Measurements from ENCODE around the gene MCRIP1. TPM values are rescaled to one million over a fixed set of nuclear protein-coding genes. Genes with fewer than 3 reads are reported as not detected.

The MCRIP1 gene
- total and polyA plus RNA-seq, 7 donors, result 20.5 to 187 (median 45.1) TPM

DNA sequence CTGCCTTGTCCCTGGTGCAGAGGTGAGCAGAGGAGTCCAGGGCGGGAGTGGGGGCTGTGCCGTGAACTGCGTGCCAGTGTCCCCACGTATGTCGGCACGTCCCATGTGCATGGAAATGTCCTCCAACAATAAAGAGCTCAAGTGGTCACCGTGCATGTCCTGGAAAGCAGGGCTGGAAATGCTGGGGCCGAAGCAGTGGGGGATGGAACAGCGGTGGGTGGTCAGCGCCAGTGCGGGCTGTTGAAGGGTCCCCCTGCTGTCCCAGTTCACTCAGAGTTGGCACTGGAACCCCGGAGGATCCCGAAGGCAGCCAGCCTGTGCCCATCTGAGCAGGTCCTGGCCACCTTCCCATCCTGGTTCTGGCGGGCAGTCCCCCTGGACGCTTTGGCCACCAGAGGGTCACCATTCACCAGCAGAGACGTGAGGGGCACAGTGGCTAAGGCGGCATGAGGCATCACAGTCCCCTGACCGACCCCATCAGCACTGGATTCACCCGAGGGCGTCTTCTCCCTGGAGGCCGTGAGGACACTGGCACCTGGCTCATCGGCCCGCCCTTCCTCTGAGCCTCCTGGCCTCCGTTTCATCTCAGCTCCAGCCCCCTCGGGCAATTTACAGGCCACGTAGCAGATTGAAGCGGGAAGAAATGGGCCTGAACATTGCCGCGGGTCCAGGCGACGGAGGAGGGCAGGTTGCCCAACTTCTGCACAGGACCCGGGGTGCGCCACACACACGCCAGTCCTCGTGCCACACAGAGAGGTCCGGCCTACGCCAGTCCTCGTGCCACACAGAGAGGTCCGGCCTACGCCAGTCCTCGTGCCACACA is 19.0 kb downstream of the MCRIP1 start:
- Histone ChIP-seq H3K36me3 (ENCODE audit: insufficient read depth in 1 of 2, low read depth in 1 of 2) (no peaks in the 10 kb centered on the region), H3K27ac (no peak overlapping the region), H3K9me3 (no peaks in the 10 kb centered on the region), H3K4me3 (no peak overlapping the region), H3K4me1 (no peaks in the 10 kb centered on the region), H3K27me3 (ENCODE audit: insufficient read depth in 3 of 3, low read length in 2 of 3) (peaks cover 0 to 20% (median 5%) of the 10 kb centered on the region in 3 donors)
- ATAC-seq (no peak), DNase-seq (no peak)
- intact Hi-C loops (cut with DNase I), result no loop called here
- WGBS, 3 donors, result 85 to 88% (median 87%) methylated on average over 39 to 40 of the region's 41 CpGs
- TF ChIP-seq, protein P1, sequence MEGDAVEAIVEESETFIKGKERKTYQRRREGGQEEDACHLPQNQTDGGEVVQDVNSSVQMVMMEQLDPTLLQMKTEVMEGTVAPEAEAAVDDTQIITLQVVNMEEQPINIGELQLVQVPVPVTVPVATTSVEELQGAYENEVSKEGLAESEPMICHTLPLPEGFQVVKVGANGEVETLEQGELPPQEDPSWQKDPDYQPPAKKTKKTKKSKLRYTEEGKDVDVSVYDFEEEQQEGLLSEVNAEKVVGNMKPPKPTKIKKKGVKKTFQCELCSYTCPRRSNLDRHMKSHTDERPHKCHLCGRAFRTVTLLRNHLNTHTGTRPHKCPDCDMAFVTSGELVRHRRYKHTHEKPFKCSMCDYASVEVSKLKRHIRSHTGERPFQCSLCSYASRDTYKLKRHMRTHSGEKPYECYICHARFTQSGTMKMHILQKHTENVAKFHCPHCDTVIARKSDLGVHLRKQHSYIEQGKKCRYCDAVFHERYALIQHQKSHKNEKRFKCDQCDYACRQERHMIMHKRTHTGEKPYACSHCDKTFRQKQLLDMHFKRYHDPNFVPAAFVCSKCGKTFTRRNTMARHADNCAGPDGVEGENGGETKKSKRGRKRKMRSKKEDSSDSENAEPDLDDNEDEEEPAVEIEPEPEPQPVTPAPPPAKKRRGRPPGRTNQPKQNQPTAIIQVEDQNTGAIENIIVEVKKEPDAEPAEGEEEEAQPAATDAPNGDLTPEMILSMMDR (IDR thresholded peaks at IDR 0.05), result no peak

DNA sequence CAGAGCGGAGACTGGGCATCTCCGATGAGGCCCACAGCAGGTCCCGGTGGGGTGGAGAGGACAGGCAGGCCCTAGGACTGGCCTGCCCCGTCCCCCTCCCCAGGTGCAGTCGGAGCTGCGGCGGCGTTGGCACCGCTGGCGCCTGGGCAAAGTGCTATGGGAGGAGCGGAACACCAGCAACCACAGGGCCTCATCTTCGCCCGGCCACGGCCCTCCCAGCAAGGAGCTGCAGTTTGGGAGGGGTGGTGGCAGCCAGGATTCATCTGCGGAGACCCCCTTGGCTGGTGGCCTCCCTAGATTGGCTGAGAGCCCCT is 19.8 kb downstream of the MCRIP1 start:
- DNase-seq (no peak), ATAC-seq (no peak)
- Histone ChIP-seq H3K27ac (no peak overlapping the region), H3K4me1 (no peaks in the 10 kb centered on the region), H3K4me3 (no peak overlapping the region), H3K9me3 (no peaks in the 10 kb centered on the region), H3K36me3 (ENCODE audit: insufficient read depth in 1 of 2, low read depth in 1 of 2) (no peaks in the 10 kb centered on the region), H3K27me3 (ENCODE audit: insufficient read depth in 3 of 3, low read length in 2 of 3) (peaks cover 0 to 20% (median 8%) of the 10 kb centered on the region in 3 donors)
- TF ChIP-seq, protein P1 (IDR thresholded peaks at IDR 0.05), result no peak
- WGBS, 3 donors, result 84 to 90% (median 85%) methylated on average over 15 of the region's 15 CpGs
- intact Hi-C loops (cut with DNase I), result no loop called here

DNA sequence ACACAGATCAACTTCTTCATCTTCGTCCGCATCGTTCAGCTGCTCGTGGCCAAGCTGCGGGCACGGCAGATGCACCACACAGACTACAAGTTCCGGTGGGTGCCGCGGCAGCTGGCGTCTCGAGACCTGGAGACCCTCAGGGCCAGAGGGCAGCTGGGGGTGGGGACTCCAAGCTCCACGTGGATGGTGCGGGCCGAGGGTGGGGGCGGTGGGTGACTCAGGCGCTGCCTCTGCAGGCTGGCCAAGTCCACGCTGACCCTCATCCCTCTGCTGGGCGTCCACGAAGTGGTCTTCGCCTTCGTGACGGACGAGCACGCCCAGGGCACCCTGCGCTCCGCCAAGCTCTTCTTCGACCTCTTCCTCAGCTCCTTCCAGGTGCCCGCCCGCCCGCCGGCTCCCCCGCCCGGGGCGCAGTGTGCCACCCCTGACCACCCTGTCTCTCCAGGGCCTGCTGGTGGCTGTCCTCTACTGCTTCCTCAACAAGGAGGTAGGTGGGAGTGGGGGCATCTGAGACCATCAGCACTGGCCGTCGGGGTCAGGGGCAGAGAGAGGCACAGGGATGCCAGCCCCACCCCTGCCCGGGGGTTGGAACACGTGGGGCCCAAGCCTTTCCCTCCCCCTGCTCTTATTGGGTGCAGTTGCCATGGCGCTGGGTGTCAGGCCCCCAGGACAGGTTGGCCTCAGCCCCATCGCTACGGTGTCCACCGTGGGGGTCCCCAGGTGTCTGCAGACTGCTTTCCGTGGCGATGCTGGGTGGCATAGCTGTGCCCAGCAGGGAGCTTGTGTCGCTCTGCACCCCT is 20.3 kb downstream of the MCRIP1 start:
- TF ChIP-seq, protein P1 (IDR thresholded peaks at IDR 0.05), result no peak
- intact Hi-C loops (cut with DNase I), result no loop called here
- Histone ChIP-seq H3K4me1 (no peaks in the 10 kb centered on the region), H3K36me3 (ENCODE audit: insufficient read depth in 1 of 2, low read depth in 1 of 2) (no peaks in the 10 kb centered on the region), H3K4me3 (no peak overlapping the region), H3K27me3 (ENCODE audit: insufficient read depth in 3 of 3, low read length in 2 of 3) (peaks cover 0 to 25% (median 8%) of the 10 kb centered on the region in 3 donors), H3K27ac (no peak overlapping the region), H3K9me3 (no peaks in the 10 kb centered on the region)
- no peak for DNase-seq
- 80 to 90% (median 82%) methylated on average over 38 to 45 of the region's 45 CpGs for WGBS, 3 donors
- ATAC-seq, result no peak

DNA sequence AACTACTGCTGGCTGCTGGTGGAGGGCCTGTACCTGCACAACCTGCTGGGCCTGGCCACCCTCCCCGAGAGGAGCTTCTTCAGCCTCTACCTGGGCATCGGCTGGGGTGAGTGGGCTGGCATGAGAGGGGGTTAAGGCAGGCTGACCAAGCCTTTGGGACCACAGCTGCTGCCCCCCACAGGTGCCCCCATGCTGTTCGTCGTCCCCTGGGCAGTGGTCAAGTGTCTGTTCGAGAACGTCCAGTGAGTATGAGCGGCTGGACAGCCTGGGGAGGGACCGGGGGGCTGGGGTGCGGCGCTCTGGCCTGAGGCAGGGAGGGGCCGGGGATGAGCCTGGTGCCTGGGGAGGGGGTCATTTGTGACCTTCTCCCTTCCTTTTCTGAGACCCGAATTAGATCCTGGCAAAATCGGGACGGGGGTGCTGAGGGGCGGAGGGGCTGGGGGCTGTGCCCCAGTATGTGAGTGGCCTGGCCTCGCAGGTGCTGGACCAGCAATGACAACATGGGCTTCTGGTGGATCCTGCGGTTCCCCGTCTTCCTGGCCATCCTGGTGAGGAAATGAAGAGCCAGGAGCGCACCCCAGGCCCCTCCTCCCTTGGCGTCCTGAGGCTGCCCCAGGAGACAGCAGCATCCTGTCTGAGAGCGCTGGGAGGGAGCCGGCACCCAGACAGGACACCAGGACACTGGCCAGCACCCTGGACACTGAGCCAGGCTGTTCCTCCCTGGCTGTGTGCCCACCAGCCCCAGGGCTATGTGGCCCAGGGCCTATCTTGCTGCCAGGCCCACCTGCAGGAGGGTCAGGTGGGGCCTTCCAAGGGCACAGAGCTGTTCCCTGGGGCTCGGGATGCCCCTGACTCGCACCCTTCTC is 21.2 kb downstream of the MCRIP1 start:
- H3K9me3 ChIP-seq, result no peaks in the 10 kb centered on the region
- TF ChIP-seq, protein P1 (IDR thresholded peaks at IDR 0.05), result no peak
- no peak overlapping the region for H3K27ac ChIP-seq
- no peaks in the 10 kb centered on the region for H3K36me3 ChIP-seq (ENCODE audit: insufficient read depth in 1 of 2, low read depth in 1 of 2)
- H3K27me3 ChIP-seq (ENCODE audit: insufficient read depth in 3 of 3, low read length in 2 of 3), result peaks cover 0 to 33% (median 6%) of the 10 kb centered on the region in 3 donors
- ATAC-seq (no peak), DNase-seq (no peak)
- no peak overlapping the region for H3K4me3 ChIP-seq
- intact Hi-C loops (cut with DNase I), result no loop called here
- WGBS, 3 donors, result 69 to 86% (median 71%) methylated on average over 24 of the region's 24 CpGs
- no peaks in the 10 kb centered on the region for H3K4me1 ChIP-seq
